ENCODE data around the gene BICDL2. TPM values are rescaled to one million over a fixed set of nuclear protein-coding genes. Genes with fewer than 3 reads are reported as not detected.

The BICDL2 gene
- 23.3 and 27.3 TPM in 2 replicates for total RNA-seq

GRCh38 chr16:3036726-3037315 is at the start of gene BICDL2:
Gene BICDL2, minus strand, starts transcription at chr16:3036944. Its CDS starts 1,448 bp downstream, at chr16:3035496.

GRCh38 chr16:3065069-3065741 is 28.5 kb upstream of the BICDL2 start, which contains the start of gene IL32:
Gene IL32, plus strand, starts transcription at chr16:3065640. Its CDS starts 172 bp downstream, at chr16:3065812.

GRCh38 chr16:3045758-3046640 is 9.3 kb upstream of the BICDL2 start, which contains the start of gene MMP25:
Gene MMP25, plus strand, starts transcription at chr16:3046561. Its CDS starts 357 bp downstream, at chr16:3046918.

GRCh38 chr16:3023669-3024478 is 12.9 kb downstream of the BICDL2 start, which contains the start of the genes HCFC1R1 and THOC6:
Gene HCFC1R1, minus strand, starts transcription at chr16:3023942. Its CDS starts 1 bp downstream, at chr16:3023941.
Gene THOC6, plus strand, starts transcription at chr16:3024035. Its CDS starts 292 bp downstream, at chr16:3024327.

GRCh38 chr16:3020247-3020603 is 16.5 kb downstream of the BICDL2 start, which contains the start of gene TNFRSF12A:
Gene TNFRSF12A, plus strand, starts transcription at chr16:3020368. Its CDS starts 30 bp downstream, at chr16:3020398.

GRCh38 chr16:3017794-3018506 is 18.8 kb downstream of the BICDL2 start, which contains the start of gene CLDN6:
Gene CLDN6, minus strand, starts transcription at chr16:3018183. Its CDS starts 2,162 bp downstream, at chr16:3016021.

GRCh38 chr16:3012828-3013420 is 23.8 kb downstream of the BICDL2 start, which contains the start of gene CLDN9:
Gene CLDN9, plus strand, starts transcription at chr16:3012923. Its CDS starts 440 bp downstream, at chr16:3013363.

GRCh38 chr16:2980227-2981176 is 56.2 kb downstream of the BICDL2 start, which contains the start of gene PKMYT1:
Gene PKMYT1, minus strand, starts transcription at chr16:2980446. Its CDS starts 789 bp downstream, at chr16:2979657.

Other genes starting within 250 kb of the BICDL2 start
- gene PRSS33, start 249.4 kb downstream of the BICDL2 start, total RNA-seq = not detected in 2 replicates
- not detected in 2 replicates for gene PRSS41, start 238.5 kb downstream of the BICDL2 start, total RNA-seq
- 3.8 and 4.6 TPM in 2 replicates for gene PRSS21, start 219.7 kb downstream of the BICDL2 start, total RNA-seq
- 0.68 and 4.1 TPM in 2 replicates for gene ZG16B, start 206.6 kb downstream of the BICDL2 start, total RNA-seq
- gene PRSS22, start 178.8 kb downstream of the BICDL2 start, total RNA-seq = 7.5 and 54.4 TPM in 2 replicates
- 52.8 and 69.7 TPM in 2 replicates for gene FLYWCH2, start 153.7 kb downstream of the BICDL2 start, total RNA-seq
- 84.4 and 111 TPM in 2 replicates for gene FLYWCH1, start 125.0 kb downstream of the BICDL2 start, total RNA-seq
- gene KREMEN2, start 72.7 kb downstream of the BICDL2 start, total RNA-seq = 3.8 and 10.2 TPM in 2 replicates
- gene PAQR4, start 67.6 kb downstream of the BICDL2 start, total RNA-seq = 6.5 and 8.8 TPM in 2 replicates
- 0.34 and 0.50 TPM in 2 replicates for gene PKMYT1, start 56.5 kb downstream of the BICDL2 start, total RNA-seq
- gene CLDN9, start 24.0 kb downstream of the BICDL2 start, total RNA-seq = under 0.01 and 0.14 TPM in 2 replicates
- under 0.01 and 0.14 TPM in 2 replicates for gene CLDN6, start 18.8 kb downstream of the BICDL2 start, total RNA-seq
- 279 and 421 TPM in 2 replicates for gene TNFRSF12A, start 16.6 kb downstream of the BICDL2 start, total RNA-seq
- 2.4 and 9.4 TPM in 2 replicates for gene HCFC1R1, start 13.0 kb downstream of the BICDL2 start, total RNA-seq
- 14.4 and 23.2 TPM in 2 replicates for gene THOC6, start 12.9 kb downstream of the BICDL2 start, total RNA-seq
- 0.21 and 0.34 TPM in 2 replicates for gene MMP25, start 9.6 kb upstream of the BICDL2 start, total RNA-seq
- gene IL32, start 28.7 kb upstream of the BICDL2 start, total RNA-seq = 1.7 and 32.1 TPM in 2 replicates
- not detected in 2 replicates for gene ZSCAN10, start 62.4 kb upstream of the BICDL2 start, total RNA-seq
- gene ZNF205, start 75.6 kb upstream of the BICDL2 start, total RNA-seq = 17.4 and 17.8 TPM in 2 replicates
- 13.7 and 22.8 TPM in 2 replicates for gene ZNF213, start 98.1 kb upstream of the BICDL2 start, total RNA-seq
- gene OR1F1, start 151.3 kb upstream of the BICDL2 start, total RNA-seq = 0.14 TPM in 1 of 2 replicates, not detected in the other
- 9.9 and 13.7 TPM in 2 replicates for gene ZNF200, start 198.2 kb upstream of the BICDL2 start, total RNA-seq
- under 0.01 and 0.07 TPM in 2 replicates for gene MEFV, start 219.7 kb upstream of the BICDL2 start, total RNA-seq
- 55.7 and 64.9 TPM in 2 replicates for gene ZNF263, start 246.5 kb upstream of the BICDL2 start, total RNA-seq